Body of pancreas (tissue), 4 donors: ENCODE measurements around the gene ASAP3. TPM values are rescaled to one million over a fixed set of nuclear protein-coding genes. Genes with fewer than 3 reads are reported as not detected.

Source experiments
- ATAC-seq: fragments of 150-250 bp; one replicate; pipeline ENCODE4 v1.9.1; 2016
- DNase-seq, 4 donors: peaks; one replicate each; pipeline ENCODE4 v3.0.0-alpha.2; 2019
- H3K27ac ChIP-seq, 4 donors: fragments of 200-600 bp; sonication (generic); 1 replicate in 3 of 4; 2 replicates in 1 of 4; pipeline versions ENCODE4 v1.5.1 to v1.6.1; 2016 to 2019; ENCODE audit warnings: mild to moderate bottlenecking in 1 of 4, mixed read lengths in 1 of 4, moderate library complexity in 1 of 4
- H3K27me3 ChIP-seq, 2 donors: fragments of 200-600 bp; sonication (generic); one replicate each; pipeline ENCODE4 v1.6.0; 2016; ENCODE audit warnings: mild to moderate bottlenecking in 1 of 2
- H3K36me3 ChIP-seq, 2 donors: fragments of 200-600 bp; sonication (generic); replicated peaks in 1 of 2; 2 replicates each; pipeline ENCODE4 v1.5.1; 2016; ENCODE audit warnings: low read depth in 2 of 2; ENCODE audit not compliant: insufficient read depth in 1 of 2
- H3K4me1 ChIP-seq: fragments of 200-600 bp; sonication (generic); one replicate; pipeline ENCODE4 v1.6.0; 2016
- H3K4me3 ChIP-seq, 2 donors: fragments of 200-600 bp; sonication (generic); 1 replicate in 1 of 2; 2 replicates in 1 of 2; pipeline ENCODE4 v1.5.1; 2016 to 2019
- H3K9me3 ChIP-seq, 3 donors: fragments of 200-600 bp; sonication (generic); 1 replicate in 2 of 3; 2 replicates in 1 of 3; pipeline ENCODE4 v1.5.1; 2016
- CTCF ChIP-seq, 7 experiments: fragments of 450-650 bp in 4 of 7; fragments of 200-600 bp in 3 of 7; sonication (generic) in 3 of 7; IDR thresholded peaks; one replicate each; pipeline ENCODE4 v1.5.1; 2016 to 2019; ENCODE audit warnings: antibody characterized with exemption in 7 of 7
- POLR2A ChIP-seq, 3 donors: fragments of 450-650 bp; IDR thresholded peaks; one replicate each; pipeline ENCODE4 v1.6.1; 2016; ENCODE audit warnings: antibody characterized with exemption in 3 of 3, mild to moderate bottlenecking in 2 of 3
- WGBS, 2 donors: methylation state at CpG; one replicate each; pipeline ENCODE4 v1.1.5; 2017; 5-methylcytosine and 5-hydroxymethylcytosine counted together
- intact Hi-C: fragments of 100-400 bp; cut with DNase I; formaldehyde crosslinking; loops from one replicate; pipeline ENCODE4 v1.15.1; 2023
- total RNA-seq, 2 donors: library from RNA; depleted of rRNA; stranded (reverse); fragments of >200 nt; gene quantifications; one replicate each; pipeline ENCODE4 v1.1.0, GENCODE V29; 2016

Gene ASAP3
- total RNA-seq, 2 donors from 2014 or later: 27.4 to 39.4 TPM

GRCh38 chr1:23481904-23482303, 2.1 kb downstream of the ASAP3 start:
- Histone ChIP-seq H3K27me3 (no peaks in the 10 kb centered on the region), H3K36me3 (no peaks in the 10 kb centered on the region), H3K27ac (no peak overlapping the region), H3K4me1 (peaks cover 63% of the 10 kb centered on the region), H3K9me3 (no peaks in the 10 kb centered on the region), H3K4me3 (no peak overlapping the region)
- intact Hi-C loops: no loop called here
- ATAC-seq (no peak), DNase-seq (no peak)
- WGBS, 2 donors: 93 to 97% methylated on average over 6 of the region's 6 CpGs
- TF ChIP-seq CTCF (IDR thresholded peaks at IDR 0.05): no peak
- no peak for TF ChIP-seq POLR2A (IDR thresholded peaks at IDR 0.05)

DNA sequence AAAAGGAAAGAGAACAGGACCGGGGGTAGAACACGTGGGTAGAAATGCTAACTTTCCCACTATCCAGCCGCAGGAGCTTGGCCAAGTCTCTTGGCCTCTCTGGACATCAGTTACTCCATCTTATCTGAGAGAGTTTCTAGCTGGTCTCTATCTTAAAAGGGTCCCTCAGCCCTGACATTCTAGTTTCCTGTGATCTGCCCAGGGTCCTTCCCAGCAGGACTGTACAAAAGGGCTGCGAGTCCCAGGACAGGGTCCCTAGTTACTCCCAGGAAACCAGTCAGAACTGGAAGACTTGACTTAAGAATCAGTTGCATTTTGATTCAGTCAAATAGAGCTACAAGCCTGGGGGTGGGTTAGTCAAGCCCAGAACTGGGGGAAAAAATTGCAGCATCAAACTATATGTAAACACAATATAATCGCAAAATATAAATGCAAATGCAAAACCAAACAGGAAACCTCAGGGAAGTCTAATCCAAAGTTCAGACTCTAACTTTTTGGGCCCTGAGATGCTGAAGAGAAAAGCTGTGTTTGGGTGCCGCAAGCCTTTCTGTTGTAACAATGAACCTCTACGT, 2.9 kb downstream of the ASAP3 start:
- Histone ChIP-seq H3K27ac (peak overlapping the region in 2 of 4 donors; percentile 5 to 56), H3K4me1 (peaks cover 63% of the 10 kb centered on the region), H3K27me3 (no peaks in the 10 kb centered on the region), H3K36me3 (no peaks in the 10 kb centered on the region), H3K4me3 (no peak overlapping the region), H3K9me3 (no peaks in the 10 kb centered on the region)
- intact Hi-C loops: no loop called here
- TF ChIP-seq POLR2A (IDR thresholded peaks at IDR 0.05) (no peak), CTCF (IDR thresholded peaks at IDR 0.05) (no peak)
- DNase-seq: no peak
- ATAC-seq: no peak
- 70 to 80% methylated on average over 7 of the region's 7 CpGs for WGBS, 2 donors

DNA sequence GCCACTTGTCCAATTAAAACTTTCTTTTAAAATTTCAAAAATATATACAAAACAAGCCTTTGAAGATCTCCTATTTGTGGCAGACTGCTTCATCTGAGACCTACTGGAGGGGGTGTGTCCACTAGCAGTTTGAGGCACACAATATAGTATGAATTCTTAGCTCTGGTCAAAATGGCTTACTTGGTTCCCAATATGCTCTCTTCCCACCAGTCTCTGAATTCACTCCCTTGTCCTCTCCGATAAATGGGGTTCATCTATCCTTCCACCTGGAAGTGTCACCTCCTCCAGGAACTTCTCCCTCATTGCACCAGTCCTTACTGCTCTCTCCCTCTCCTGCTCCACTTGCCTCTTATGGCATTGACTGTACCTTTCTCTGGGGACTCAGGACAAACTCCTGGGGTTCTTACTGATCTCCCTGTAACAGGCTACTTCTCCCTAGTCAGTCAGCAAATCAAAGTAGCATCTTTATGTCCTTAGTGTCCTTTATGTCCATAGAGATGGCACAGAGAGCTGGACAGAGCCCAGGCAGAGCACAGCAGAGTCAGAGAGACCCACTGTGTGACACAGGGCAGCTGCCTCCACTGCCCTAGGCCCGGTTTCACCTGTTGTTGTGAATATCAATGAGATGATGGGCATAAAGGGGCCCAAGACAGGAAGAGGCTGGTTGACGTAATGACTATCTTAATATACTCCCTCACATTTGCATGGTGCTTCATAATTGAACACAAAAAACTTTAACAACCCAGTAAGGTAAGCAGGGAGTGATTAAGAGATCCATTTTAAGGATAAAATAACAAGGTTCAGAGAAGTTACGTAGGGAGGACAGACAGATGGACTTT, 3.6 kb downstream of the ASAP3 start:
- intact Hi-C loops: no loop called here
- Histone ChIP-seq H3K27ac (peak overlapping the region in 3 of 4 donors; percentile 5 to 86 (median 56)), H3K36me3 (no peaks in the 10 kb centered on the region), H3K9me3 (no peaks in the 10 kb centered on the region), H3K4me3 (no peak overlapping the region), H3K4me1 (peaks cover 58% of the 10 kb centered on the region), H3K27me3 (no peaks in the 10 kb centered on the region)
- DNase-seq (no peak), ATAC-seq (no peak)
- TF ChIP-seq CTCF (IDR thresholded peaks at IDR 0.05) (no peak), POLR2A (IDR thresholded peaks at IDR 0.05) (no peak)
- 85 to 87% methylated on average over 4 of the region's 4 CpGs for WGBS, 2 donors

GRCh38 chr1:23479666-23479941, 4.4 kb downstream of the ASAP3 start:
- no peaks in the 10 kb centered on the region for H3K27me3 ChIP-seq
- ATAC-seq (no peak), DNase-seq (no peak)
- no peaks in the 10 kb centered on the region for H3K36me3 ChIP-seq
- intact Hi-C loops: no loop called here
- 72 to 84% methylated on average over 2 of the region's 2 CpGs for WGBS, 2 donors
- no peak overlapping the region for H3K4me3 ChIP-seq
- H3K4me1 ChIP-seq: peaks cover 58% of the 10 kb centered on the region
- TF ChIP-seq CTCF (IDR thresholded peaks at IDR 0.05) (no peak), POLR2A (IDR thresholded peaks at IDR 0.05) (no peak)
- no peaks in the 10 kb centered on the region for H3K9me3 ChIP-seq
- H3K27ac ChIP-seq: peak overlapping the region in 2 of 4 donors; percentile 56 to 86
